Fibroblast of lung (primary cell): Measurements from ENCODE around the gene RASA4B. TPM values are rescaled to one million over a fixed set of nuclear protein-coding genes. Genes with fewer than 3 reads are reported as not detected.

Experiments
- DNase-seq, 2 donors: peaks; one replicate each; pipeline versions ENCODE4 v3.0.0 to v3.0.0-alpha.2; 2010; ENCODE audit warnings: low read depth in 2 of 2
- H2AFZ ChIP-seq: 2 replicates; pipeline ENCODE4 v1.5.1; 2012; ENCODE audit warnings: low read length, control low read depth, inconsistent platforms
- H3K27ac ChIP-seq: 2 replicates; pipeline ENCODE4 v1.5.1; 2011; ENCODE audit warnings: low read length, control low read depth; ENCODE audit not compliant: insufficient read depth
- H3K27me3 ChIP-seq: 2 replicates; pipeline ENCODE4 v1.5.1; 2011; ENCODE audit warnings: mild to moderate bottlenecking, low read length; ENCODE audit not compliant: control insufficient read depth, insufficient read depth
- H3K36me3 ChIP-seq: 2 replicates; pipeline ENCODE4 v1.5.1; 2011; ENCODE audit warnings: low read length; ENCODE audit not compliant: control insufficient read depth, insufficient read depth
- H3K4me1 ChIP-seq: 2 replicates; pipeline ENCODE4 v1.5.1; 2011; ENCODE audit warnings: low read length; ENCODE audit not compliant: control insufficient read depth, insufficient read depth; ENCODE audit errors: extremely low read depth
- H3K4me2 ChIP-seq: 2 replicates; pipeline ENCODE4 v1.5.1; 2011; ENCODE audit warnings: low read length, control low read depth; ENCODE audit not compliant: insufficient read depth; ENCODE audit errors: extremely low read depth
- H3K4me3 ChIP-seq, 4 experiments: fragments of 200-600 bp in 1 of 4; sonication (generic) in 1 of 4; replicated peaks in 1 of 4; 2 replicates each; pipeline ENCODE4 v1.5.1; 2011 to 2016; ENCODE audit warnings: low read length in 4 of 4, low read depth in 3 of 4, mild to moderate bottlenecking in 3 of 4, control low read depth in 2 of 4, inconsistent platforms in 1 of 4, mixed read lengths in 1 of 4; ENCODE audit not compliant: insufficient read depth in 1 of 4; ENCODE audit errors: control extremely low read depth in 1 of 4
- H3K79me2 ChIP-seq: 2 replicates; pipeline ENCODE4 v1.5.1; 2012; ENCODE audit warnings: mild to moderate bottlenecking, low read length, inconsistent platforms; ENCODE audit not compliant: control insufficient read depth, insufficient read depth
- H3K9ac ChIP-seq: 2 replicates; pipeline ENCODE4 v1.5.1; 2011; ENCODE audit warnings: mild to moderate bottlenecking, low read length, control low read depth; ENCODE audit not compliant: insufficient read depth
- H3K9me3 ChIP-seq: 2 replicates; pipeline ENCODE4 v1.5.1; 2012; ENCODE audit warnings: low read depth, low read length; ENCODE audit not compliant: control insufficient read depth, insufficient read depth
- H4K20me1 ChIP-seq: 2 replicates; pipeline ENCODE4 v1.5.1; 2011; ENCODE audit warnings: low read length; ENCODE audit not compliant: control insufficient read depth, insufficient read depth; ENCODE audit errors: extremely low read depth
- CTCF ChIP-seq, 2 donors: IDR thresholded peaks in 1 of 2; conservative IDR thresholded peaks in 1 of 2; 1 replicate in 1 of 2; 2 replicates in 1 of 2; pipeline ENCODE4 v1.5.1; 2011 to 2012; ENCODE audit warnings: low read length in 2 of 2, control low read depth in 1 of 2, inconsistent platforms in 1 of 2, low read depth in 1 of 2, mild to moderate bottlenecking in 1 of 2
- EZH2 ChIP-seq: IDR thresholded peaks from 2 replicates; pipeline ENCODE4 v1.5.1; 2012; ENCODE audit warnings: low read length, control low read depth, mild to moderate bottlenecking; ENCODE audit errors: missing control alignments
- polyA plus RNA-seq, 2 donors: library from polyadenylated mRNA; depleted of rRNA in 1 of 2; stranded (reverse) in 1 of 2; unstranded in 1 of 2; fragments of >200 nt; gene quantifications; 2 replicates each; pipeline ENCODE4 v1.2.1, GENCODE V29; 2011 to 2012; ENCODE audit warnings: missing spikeins in 1 of 2
- total RNA-seq: library from RNA; depleted of rRNA; stranded (reverse); fragments of >200 nt; gene quantifications from 2 replicates; pipeline ENCODE4 v1.2.1, GENCODE V29; 2014

The RASA4B gene
- total and polyA plus RNA-seq, 2 donors (not counting 1 experiment from before 2014, with no cell fraction given) = 1.4 to 1.5 TPM

GRCh38 chr7:102469972-102470825, 47.4 kb downstream of the RASA4B start:
- no peak for DNase-seq

GRCh38 chr7:102469351-102469971, 48.1 kb downstream of the RASA4B start:
- no peaks in the 10 kb centered on the region for H4K20me1 ChIP-seq
- H3K79me2 ChIP-seq = peaks cover 5% of the 10 kb centered on the region
- H3K9me3 ChIP-seq = no peaks in the 10 kb centered on the region
- H3K4me1 ChIP-seq = peaks cover 4% of the 10 kb centered on the region
- no peak overlapping the region for H3K9ac ChIP-seq
- H3K27me3 ChIP-seq = no peaks in the 10 kb centered on the region
- TF ChIP-seq EZH2 (no peak), CTCF (conservative IDR thresholded peaks at IDR 0.05 in 1 of 2, IDR thresholded peaks at IDR 0.05 in 1 of 2; ENCODE audit: low read depth in 1 of 2, low read length in 2 of 2) (no peak)
- H3K27ac ChIP-seq = no peak overlapping the region
- DNase-seq = no peak
- H3K4me3 ChIP-seq = no peak overlapping the region
- H3K36me3 ChIP-seq = peaks cover 21% of the 10 kb centered on the region
- no peak overlapping the region for H2AFZ ChIP-seq
- H3K4me2 ChIP-seq = no peak overlapping the region

More at GRCh38 chr7:102469972-102470825, 47.4 kb downstream of the RASA4B start:
- Histone ChIP-seq H3K4me2 (no peak overlapping the region), H3K4me1 (peaks cover 4% of the 10 kb centered on the region), H4K20me1 (no peaks in the 10 kb centered on the region), H2AFZ (no peak overlapping the region), H3K27ac (no peak overlapping the region), H3K4me3 (no peak overlapping the region), H3K79me2 (peaks cover 3% of the 10 kb centered on the region), H3K9ac (no peak overlapping the region), H3K36me3 (peaks cover 21% of the 10 kb centered on the region), H3K9me3 (no peaks in the 10 kb centered on the region), H3K27me3 (no peaks in the 10 kb centered on the region)
- no peak for TF ChIP-seq CTCF (conservative IDR thresholded peaks at IDR 0.05 in 1 of 2, IDR thresholded peaks at IDR 0.05 in 1 of 2; ENCODE audit: low read depth in 1 of 2, low read length in 2 of 2)
- no peak for TF ChIP-seq EZH2

GRCh38 chr7:102468478-102469350, 48.9 kb downstream of the RASA4B start:
- peaks cover 7% of the 10 kb centered on the region for H3K4me1 ChIP-seq
- no peaks in the 10 kb centered on the region for H3K27me3 ChIP-seq
- H3K27ac ChIP-seq = no peak overlapping the region
- no peak overlapping the region for H3K9ac ChIP-seq
- H3K36me3 ChIP-seq = peaks cover 21% of the 10 kb centered on the region
- no peaks in the 10 kb centered on the region for H3K9me3 ChIP-seq
- no peaks in the 10 kb centered on the region for H4K20me1 ChIP-seq
- H2AFZ ChIP-seq = no peak overlapping the region
- no peak overlapping the region for H3K4me3 ChIP-seq
- no peak for DNase-seq
- no peak overlapping the region for H3K4me2 ChIP-seq
- peaks cover 12% of the 10 kb centered on the region for H3K79me2 ChIP-seq
- no peak for TF ChIP-seq CTCF (conservative IDR thresholded peaks at IDR 0.05 in 1 of 2, IDR thresholded peaks at IDR 0.05 in 1 of 2; ENCODE audit: low read depth in 1 of 2, low read length in 2 of 2)
- no peak for TF ChIP-seq EZH2
